Stomach smooth muscle (tissue), 2 donors: ENCODE results near the gene CNR2.

Experiments
- H3K27ac ChIP-seq: one replicate; pipeline ENCODE4 v1.7.0; 2013; ENCODE audit warnings: mild to moderate bottlenecking, low read length, inconsistent platforms
- H3K27me3 ChIP-seq, 2 donors: one replicate each; pipeline ENCODE4 v1.7.0; 2013; ENCODE audit warnings: low read length in 2 of 2; ENCODE audit not compliant: insufficient read depth in 2 of 2, control insufficient read depth in 1 of 2
- H3K36me3 ChIP-seq, 2 donors: one replicate each; pipeline ENCODE4 v1.7.0; 2013; ENCODE audit warnings: low read length in 2 of 2; ENCODE audit not compliant: control insufficient read depth in 2 of 2, insufficient read depth in 2 of 2
- H3K4me1 ChIP-seq: one replicate; pipeline ENCODE4 v1.7.0; 2013; ENCODE audit warnings: low read length; ENCODE audit not compliant: control insufficient read depth, insufficient read depth
- H3K4me3 ChIP-seq, 2 donors: one replicate each; pipeline ENCODE4 v1.7.0; 2013; ENCODE audit warnings: low read length in 2 of 2
- H3K9ac ChIP-seq, 2 donors: one replicate each; pipeline ENCODE4 v1.7.0; 2013; ENCODE audit warnings: low read length in 2 of 2, mild to moderate bottlenecking in 1 of 2
- H3K9me3 ChIP-seq, 2 donors: one replicate each; pipeline ENCODE4 v1.7.0; 2013; ENCODE audit warnings: low read length in 2 of 2; ENCODE audit not compliant: control insufficient read depth in 2 of 2
- donor health status: healthy.
- donor health status: Pancreatic carcinoma.

Gene CNR2

GRCh38 chr1:23931491-23931880, 18.3 kb upstream of the CNR2 start:
- H3K4me3 ChIP-seq = no peak overlapping the region
- no peak overlapping the region for H3K9ac ChIP-seq
- no peaks in the 10 kb centered on the region for H3K36me3 ChIP-seq
- no peaks in the 10 kb centered on the region for H3K27me3 ChIP-seq
- no peaks in the 10 kb centered on the region for H3K4me1 ChIP-seq
- no peaks in the 10 kb centered on the region for H3K9me3 ChIP-seq
- H3K27ac ChIP-seq = no peak overlapping the region

GRCh38 chr1:23930861-23931490, 17.8 kb upstream of the CNR2 start:
- Histone ChIP-seq H3K36me3 (no peaks in the 10 kb centered on the region), H3K27me3 (no peaks in the 10 kb centered on the region), H3K27ac (peak overlapping the region; percentile 12), H3K4me3 (no peak overlapping the region), H3K4me1 (no peaks in the 10 kb centered on the region), H3K9me3 (no peaks in the 10 kb centered on the region), H3K9ac (no peak overlapping the region)

GRCh38 chr1:23930270-23930669, 17.1 kb upstream of the CNR2 start:
- Histone ChIP-seq H3K36me3 (no peaks in the 10 kb centered on the region), H3K9ac (no peak overlapping the region), H3K9me3 (no peaks in the 10 kb centered on the region), H3K27me3 (no peaks in the 10 kb centered on the region), H3K27ac (no peak overlapping the region), H3K4me1 (no peaks in the 10 kb centered on the region), H3K4me3 (no peak overlapping the region)

GRCh38 chr1:23928789-23929188, 15.6 kb upstream of the CNR2 start:
- Histone ChIP-seq H3K27me3 (no peaks in the 10 kb centered on the region), H3K36me3 (no peaks in the 10 kb centered on the region), H3K9ac (no peak overlapping the region), H3K9me3 (no peaks in the 10 kb centered on the region), H3K4me1 (peaks cover 2% of the 10 kb centered on the region), H3K27ac (no peak overlapping the region), H3K4me3 (no peak overlapping the region)

GRCh38 chr1:23927097-23927496, 13.9 kb upstream of the CNR2 start:
- Histone ChIP-seq H3K36me3 (no peaks in the 10 kb centered on the region), H3K27me3 (no peaks in the 10 kb centered on the region), H3K27ac (no peak overlapping the region), H3K9me3 (no peaks in the 10 kb centered on the region), H3K9ac (no peak overlapping the region), H3K4me1 (peaks cover 2% of the 10 kb centered on the region), H3K4me3 (no peak overlapping the region)

GRCh38 chr1:23925279-23925678, 12.1 kb upstream of the CNR2 start:
- no peak overlapping the region for H3K27ac ChIP-seq
- H3K4me3 ChIP-seq = no peak overlapping the region
- no peak overlapping the region for H3K9ac ChIP-seq
- H3K36me3 ChIP-seq = no peaks in the 10 kb centered on the region
- no peaks in the 10 kb centered on the region for H3K27me3 ChIP-seq
- H3K4me1 ChIP-seq = peaks cover 12% of the 10 kb centered on the region
- no peaks in the 10 kb centered on the region for H3K9me3 ChIP-seq

- peaks cover 19% of the 10 kb centered on the region for H3K4me1 ChIP-seq
- H3K27ac ChIP-seq = no peak overlapping the region
- no peaks in the 10 kb centered on the region for H3K36me3 ChIP-seq
- no peak overlapping the region for H3K4me3 ChIP-seq
- no peaks in the 10 kb centered on the region for H3K27me3 ChIP-seq
- H3K9me3 ChIP-seq = no peaks in the 10 kb centered on the region
- H3K9ac ChIP-seq = no peak overlapping the region
Measured at GRCh38 chr1:23924601-23925000, 11.4 kb upstream of the CNR2 start.

GRCh38 chr1:23923592-23924499, 10.7 kb upstream of the CNR2 start:
- Histone ChIP-seq H3K4me3 (no peak overlapping the region), H3K27ac (no peak overlapping the region)

GRCh38 chr1:23922321-23922943, 9.3 kb upstream of the CNR2 start:
- Histone ChIP-seq H3K27me3 (no peaks in the 10 kb centered on the region), H3K9me3 (no peaks in the 10 kb centered on the region), H3K9ac (no peak overlapping the region), H3K36me3 (no peaks in the 10 kb centered on the region), H3K27ac (no peak overlapping the region), H3K4me3 (no peak overlapping the region), H3K4me1 (peaks cover 19% of the 10 kb centered on the region)

More at GRCh38 chr1:23923592-23924499, 10.7 kb upstream of the CNR2 start:
- Histone ChIP-seq H3K4me1 (peaks cover 19% of the 10 kb centered on the region), H3K9ac (no peak overlapping the region), H3K9me3 (no peaks in the 10 kb centered on the region), H3K27me3 (no peaks in the 10 kb centered on the region), H3K36me3 (no peaks in the 10 kb centered on the region)

- no peaks in the 10 kb centered on the region for H3K9me3 ChIP-seq
- no peaks in the 10 kb centered on the region for H3K36me3 ChIP-seq
- H3K4me1 ChIP-seq = peaks cover 18% of the 10 kb centered on the region
- H3K27me3 ChIP-seq = no peaks in the 10 kb centered on the region
- no peak overlapping the region for H3K4me3 ChIP-seq
- H3K27ac ChIP-seq = peak overlapping the region; percentile 11
- H3K9ac ChIP-seq = no peak overlapping the region
Measured at GRCh38 chr1:23916209-23917131, 3.3 kb upstream of the CNR2 start.
